ENCODE measurements around the gene CLDN2.

DNA sequence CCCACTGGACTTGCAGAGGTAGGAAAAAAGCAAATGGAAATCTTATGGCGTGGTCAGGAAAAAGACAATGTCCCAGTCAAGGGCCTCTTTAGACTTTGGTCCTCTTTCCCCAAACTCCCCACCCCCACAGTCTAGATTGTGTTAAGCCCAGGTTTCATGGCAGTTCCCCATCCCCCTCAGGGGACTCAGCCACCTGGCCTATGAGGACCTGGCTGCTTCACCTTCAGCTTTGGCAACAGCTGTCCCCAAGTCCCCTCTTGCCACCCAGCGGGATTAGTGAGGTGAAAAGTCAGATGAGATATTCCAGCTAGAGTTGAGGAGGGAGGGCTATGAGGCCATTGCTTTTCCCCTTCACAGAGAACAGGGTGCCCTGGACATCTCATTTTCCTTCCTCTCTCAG is 17.5 kb upstream of the CLDN2 start:
- TF ChIP-seq, protein P1, sequence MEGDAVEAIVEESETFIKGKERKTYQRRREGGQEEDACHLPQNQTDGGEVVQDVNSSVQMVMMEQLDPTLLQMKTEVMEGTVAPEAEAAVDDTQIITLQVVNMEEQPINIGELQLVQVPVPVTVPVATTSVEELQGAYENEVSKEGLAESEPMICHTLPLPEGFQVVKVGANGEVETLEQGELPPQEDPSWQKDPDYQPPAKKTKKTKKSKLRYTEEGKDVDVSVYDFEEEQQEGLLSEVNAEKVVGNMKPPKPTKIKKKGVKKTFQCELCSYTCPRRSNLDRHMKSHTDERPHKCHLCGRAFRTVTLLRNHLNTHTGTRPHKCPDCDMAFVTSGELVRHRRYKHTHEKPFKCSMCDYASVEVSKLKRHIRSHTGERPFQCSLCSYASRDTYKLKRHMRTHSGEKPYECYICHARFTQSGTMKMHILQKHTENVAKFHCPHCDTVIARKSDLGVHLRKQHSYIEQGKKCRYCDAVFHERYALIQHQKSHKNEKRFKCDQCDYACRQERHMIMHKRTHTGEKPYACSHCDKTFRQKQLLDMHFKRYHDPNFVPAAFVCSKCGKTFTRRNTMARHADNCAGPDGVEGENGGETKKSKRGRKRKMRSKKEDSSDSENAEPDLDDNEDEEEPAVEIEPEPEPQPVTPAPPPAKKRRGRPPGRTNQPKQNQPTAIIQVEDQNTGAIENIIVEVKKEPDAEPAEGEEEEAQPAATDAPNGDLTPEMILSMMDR (IDR thresholded peaks at IDR 0.05 in 4 of 5, conservative IDR thresholded peaks at IDR 0.05 in 1 of 5), result no peak
- TF ChIP-seq POLR2A (IDR thresholded peaks at IDR 0.05), result no peak

All from gastrocnemius medialis (tissue), 4 donors.